Endothelial cell of umbilical vein (primary cell): ENCODE results near the gene CTTN. TPM values are rescaled to one million over a fixed set of nuclear protein-coding genes. Genes with fewer than 3 reads are reported as not detected.

Experiments used
- BruUV-seq: library from RNA; stranded (reverse); fragments of 400-500 nt; replicated peaks from 2 replicates; lab custom pipeline; 2021; lab: Mats Ljungman, UMichigan
- CTCF ChIA-PET: fragments of 300-600, 350-600 bp; sonication (Branson Sonifier 250); formaldehyde crosslinking; loops from one replicate; lab custom pipeline; 2021; ENCODE audit warnings: antibody characterized with exemption, inconsistent platforms; lab: Charles Lee
- POLR2A ChIA-PET: fragments of 300-600, 350-600 bp; sonication (Branson Sonifier 250); formaldehyde crosslinking; loops from one replicate; lab custom pipeline; 2021; ENCODE audit warnings: antibody characterized with exemption, inconsistent platforms; lab: Charles Lee
- DNase-seq: peaks from one replicate; pipeline ENCODE4 v3.0.0-alpha.2; 2011; ENCODE audit warnings: low read depth, low spot score
- FAIRE-seq: peaks from 2 replicates; lab custom pipeline; 2011; peaks lifted over from hg19 to GRCh38; lab: Jason Lieb, UNC
- H2AFZ ChIP-seq: 2 replicates; pipeline ENCODE4 v1.6.0; 2012; ENCODE audit warnings: low read depth, low read length, control low read depth, inconsistent platforms
- H3K27ac ChIP-seq: 2 replicates; pipeline ENCODE4 v1.5.1; 2011; ENCODE audit warnings: low read depth, mild to moderate bottlenecking, control low read depth, low read length, moderate library complexity; ENCODE audit not compliant: insufficient read depth
- H3K27me3 ChIP-seq, 2 experiments: 2 replicates each; pipeline versions ENCODE4 v1.6.0 to v1.6.1; 2011; ENCODE audit warnings: low read length in 2 of 2, mixed read lengths in 1 of 2; ENCODE audit not compliant: control insufficient read depth in 2 of 2, insufficient read depth in 2 of 2
- H3K36me3 ChIP-seq, 2 experiments: 2 replicates in 1 of 2; 3 replicates in 1 of 2; pipeline ENCODE4 v1.5.1; 2011; ENCODE audit warnings: low read length in 2 of 2, mild to moderate bottlenecking in 1 of 2, moderate library complexity in 1 of 2; ENCODE audit not compliant: control insufficient read depth in 2 of 2, insufficient read depth in 2 of 2; ENCODE audit errors: extremely low read depth in 1 of 2
- H3K4me1 ChIP-seq: 3 replicates; pipeline ENCODE4 v1.5.1; 2011; ENCODE audit warnings: mild to moderate bottlenecking, low read length; ENCODE audit not compliant: control insufficient read depth, insufficient read depth; ENCODE audit errors: extremely low read depth
- H3K4me2 ChIP-seq: 2 replicates; pipeline ENCODE4 v1.6.1; 2011; ENCODE audit warnings: low read length, control low read depth, mixed read lengths; ENCODE audit not compliant: insufficient read depth
- H3K4me3 ChIP-seq, 3 experiments: fragments of 200-600 bp in 1 of 3; sonication (generic), shearing (Covaris generic) in 1 of 3; replicated peaks in 1 of 3; 2 replicates each; pipeline ENCODE4 v1.5.1; 2011 to 2016; ENCODE audit warnings: control low read depth in 3 of 3, low read length in 3 of 3, mild to moderate bottlenecking in 2 of 3, inconsistent platforms in 1 of 3, low read depth in 1 of 3, moderate library complexity in 1 of 3; ENCODE audit not compliant: insufficient read depth in 1 of 3
- H3K79me2 ChIP-seq: 2 replicates; pipeline ENCODE4 v1.6.0; 2012; ENCODE audit warnings: low read length, inconsistent platforms; ENCODE audit not compliant: control insufficient read depth, insufficient read depth
- H3K9ac ChIP-seq: replicated peaks from 2 replicates; pipeline ENCODE3; 2011; ENCODE audit warnings: low read length, control low read depth; ENCODE audit not compliant: insufficient read depth; ENCODE audit errors: extremely low read depth
- H3K9me1 ChIP-seq: replicated peaks from 3 replicates; pipeline ENCODE4 v1.6.0; 2011; ENCODE audit warnings: mild to moderate bottlenecking, low read length; ENCODE audit not compliant: control insufficient read depth, insufficient read depth; ENCODE audit errors: extremely low read depth
- H3K9me3 ChIP-seq: replicated peaks from 2 replicates; pipeline ENCODE4 v1.5.1; 2012; ENCODE audit warnings: low read length, inconsistent platforms; ENCODE audit not compliant: control insufficient read depth, insufficient read depth
- H4K20me1 ChIP-seq: replicated peaks from 2 replicates; pipeline ENCODE3; 2011; ENCODE audit warnings: mild to moderate bottlenecking, low read length; ENCODE audit not compliant: control insufficient read depth, insufficient read depth; ENCODE audit errors: extremely low read depth
- FOS ChIP-seq: IDR thresholded peaks from 2 replicates; pipeline ENCODE4 v1.6.1; 2011; ENCODE audit warnings: mild to moderate bottlenecking, low read length, moderate library complexity, borderline replicate concordance; ENCODE audit not compliant: insufficient read depth
- JUN ChIP-seq: IDR thresholded peaks from 2 replicates; pipeline ENCODE4 v1.6.1; 2011; ENCODE audit warnings: borderline replicate concordance, low read depth; ENCODE audit not compliant: insufficient read length, insufficient read depth
- dilution Hi-C: fragments of 300-500 bp; cut with MboI; formaldehyde crosslinking; loops from one replicate; pipeline ENCODE4 v1.15.0; 2019; ENCODE audit warnings: low sequenced_read_pairs; ENCODE audit not compliant: extremely low pct_ligation_motif_present
- intact Hi-C: fragments of 100-400 bp; cut with micrococcal nuclease; formaldehyde crosslinking; loops from one replicate; pipeline ENCODE4 v1.10.0; 2022
- polyA plus RNA-seq, 4 experiments: library from polyadenylated mRNA; depleted of rRNA in 3 of 4; stranded (reverse) in 3 of 4; unstranded in 1 of 4; fragments of >200 nt; gene quantifications; 2 replicates each; pipeline versions ENCODE4 v1.2.1 to v1.2.3, GENCODE V29; 2011 to 2012; ENCODE audit warnings: missing spikeins in 1 of 4
- total RNA-seq: library from RNA; stranded (reverse); gene quantifications from 2 replicates; pipeline ENCODE4 v1.2.3, GENCODE V29; 2021
- TF ChIP-seq, protein P1 (sequence below), 2 donors: IDR thresholded peaks; 1 replicate in 1 of 2; 2 replicates in 1 of 2; pipeline ENCODE4 v1.5.1; 2011; ENCODE audit warnings: low read length in 2 of 2, mild to moderate bottlenecking in 2 of 2, moderate library complexity in 2 of 2, control low read depth in 1 of 2, inconsistent platforms in 1 of 2, low read depth in 1 of 2; ENCODE audit not compliant: insufficient read depth in 1 of 2; ENCODE audit errors: extremely low read depth in 1 of 2

CTTN gene
- total and polyA plus RNA-seq, 2 donors (not counting 3 experiments of a cell fraction or from before 2014, with no cell fraction given) = 161 to 330 TPM

- dilution Hi-C loops = no loop called here
- FAIRE-seq (no peak), DNase-seq (no peak)
Measured at GRCh38 chr11:70483077-70483861, 84.9 kb downstream of the CTTN start.

More at GRCh38 chr11:70483077-70483861, 84.9 kb downstream of the CTTN start:
- Histone ChIP-seq H2AFZ (no peak overlapping the region), H4K20me1 (no peaks in the 10 kb centered on the region), H3K4me1 (no peaks in the 10 kb centered on the region), H3K9me1 (no peaks in the 10 kb centered on the region), H3K79me2 (no peaks in the 10 kb centered on the region), H3K36me3 (no peaks in the 10 kb centered on the region), H3K9ac (no peak overlapping the region), H3K27ac (no peak overlapping the region), H3K4me3 (no peak overlapping the region), H3K27me3 (no peaks in the 10 kb centered on the region), H3K4me2 (no peak overlapping the region), H3K9me3 (no peaks in the 10 kb centered on the region)
- POLR2A ChIA-PET = no interaction called here
- intact Hi-C loops = no loop called here
- TF ChIP-seq JUN (no peak), FOS (no peak)
- TF ChIP-seq, protein P1, sequence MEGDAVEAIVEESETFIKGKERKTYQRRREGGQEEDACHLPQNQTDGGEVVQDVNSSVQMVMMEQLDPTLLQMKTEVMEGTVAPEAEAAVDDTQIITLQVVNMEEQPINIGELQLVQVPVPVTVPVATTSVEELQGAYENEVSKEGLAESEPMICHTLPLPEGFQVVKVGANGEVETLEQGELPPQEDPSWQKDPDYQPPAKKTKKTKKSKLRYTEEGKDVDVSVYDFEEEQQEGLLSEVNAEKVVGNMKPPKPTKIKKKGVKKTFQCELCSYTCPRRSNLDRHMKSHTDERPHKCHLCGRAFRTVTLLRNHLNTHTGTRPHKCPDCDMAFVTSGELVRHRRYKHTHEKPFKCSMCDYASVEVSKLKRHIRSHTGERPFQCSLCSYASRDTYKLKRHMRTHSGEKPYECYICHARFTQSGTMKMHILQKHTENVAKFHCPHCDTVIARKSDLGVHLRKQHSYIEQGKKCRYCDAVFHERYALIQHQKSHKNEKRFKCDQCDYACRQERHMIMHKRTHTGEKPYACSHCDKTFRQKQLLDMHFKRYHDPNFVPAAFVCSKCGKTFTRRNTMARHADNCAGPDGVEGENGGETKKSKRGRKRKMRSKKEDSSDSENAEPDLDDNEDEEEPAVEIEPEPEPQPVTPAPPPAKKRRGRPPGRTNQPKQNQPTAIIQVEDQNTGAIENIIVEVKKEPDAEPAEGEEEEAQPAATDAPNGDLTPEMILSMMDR (IDR thresholded peaks at IDR 0.05; ENCODE audit: extremely low read depth in 1 of 2, insufficient read depth in 1 of 2, low read depth in 1 of 2, low read length in 2 of 2) = peak; percentile 1 to 4
- CTCF ChIA-PET = interaction anchor here (0.6 to 1.2 kb wide), 3 partner anchors 15 to 1097 kb away, joined by 3 to 4 read pairs (median 3); no protein-coding TSS in a partner anchor
- no TSS peak for BruUV-seq
